Measurements from ENCODE around the gene DPH3.

GRCh38 chr3:16260046-16260445 lies 4.7 kb downstream of the DPH3 start:
- TF ChIP-seq CTCF (IDR thresholded peaks at IDR 0.05; ENCODE audit: insufficient read depth, low read depth, low read length) (no peak), EZH2 (IDR thresholded peaks at IDR 0.05; ENCODE audit: insufficient read depth, low read length) (no peak)
